Right kidney (tissue), 1 donor: ENCODE results near the gene WWOX.
"Not testable (repeated sequence)": the region's sequence is repeated elsewhere in the genome, so short reads cannot be mapped to it uniquely, and the experiment has no call there.

Experiments used
- DNase-seq: peaks from one replicate; pipeline ENCODE4 v3.0.0-alpha.2; 2016

WWOX gene

DNA sequence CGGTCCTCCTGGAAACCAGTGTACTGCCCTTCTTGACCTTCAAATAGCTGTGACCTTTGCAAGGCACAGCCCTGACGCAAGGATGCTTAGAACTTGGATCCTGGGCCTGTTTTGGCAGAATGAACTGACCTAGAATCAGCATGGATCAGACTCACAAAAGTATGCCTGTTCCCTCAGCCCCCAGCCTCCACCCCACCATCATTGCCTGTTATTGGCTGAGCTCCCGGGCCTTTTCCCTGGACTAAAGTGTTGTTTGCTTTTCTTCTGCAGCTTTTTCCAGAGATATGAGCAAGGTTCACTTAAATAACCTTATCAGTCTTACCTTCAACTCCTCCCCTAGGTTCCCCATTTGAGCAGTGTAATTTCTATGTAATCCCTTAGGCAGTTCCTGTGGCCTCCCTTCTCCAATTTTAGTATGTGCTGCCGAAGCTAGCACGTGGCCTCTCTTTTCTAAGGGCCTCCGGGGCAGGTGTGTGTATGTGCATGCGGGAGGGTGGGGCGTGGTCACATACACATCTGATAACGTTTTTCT lies 1153.7 kb downstream of the WWOX start:
- no peak for DNase-seq

DNA sequence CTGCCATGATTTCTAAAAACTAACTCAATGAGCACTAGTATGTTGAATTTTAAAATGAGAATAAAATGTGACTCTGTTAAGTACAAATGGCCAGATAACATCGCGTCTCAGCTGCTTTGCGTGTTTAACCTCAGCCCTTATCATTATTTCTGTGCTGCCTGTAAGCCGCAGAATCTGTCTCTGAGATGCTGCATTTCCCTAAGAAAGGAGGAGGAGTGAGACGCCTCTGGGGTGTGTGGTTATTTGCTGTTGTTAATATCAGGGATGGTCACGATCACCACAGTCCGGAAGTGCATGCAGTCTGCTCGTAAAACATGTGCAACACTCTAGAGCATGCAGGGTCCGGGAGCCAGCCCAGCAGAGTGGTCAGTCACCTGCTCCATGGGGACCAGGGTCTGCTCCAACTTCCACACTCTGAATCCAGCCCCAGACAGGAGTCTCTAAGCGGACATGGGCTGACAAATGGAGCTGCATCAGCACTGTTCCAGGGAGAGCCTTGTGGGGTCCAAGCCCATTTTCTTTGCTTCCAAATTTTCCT lies 1158.6 kb downstream of the WWOX start:
- no peak for DNase-seq

DNA sequence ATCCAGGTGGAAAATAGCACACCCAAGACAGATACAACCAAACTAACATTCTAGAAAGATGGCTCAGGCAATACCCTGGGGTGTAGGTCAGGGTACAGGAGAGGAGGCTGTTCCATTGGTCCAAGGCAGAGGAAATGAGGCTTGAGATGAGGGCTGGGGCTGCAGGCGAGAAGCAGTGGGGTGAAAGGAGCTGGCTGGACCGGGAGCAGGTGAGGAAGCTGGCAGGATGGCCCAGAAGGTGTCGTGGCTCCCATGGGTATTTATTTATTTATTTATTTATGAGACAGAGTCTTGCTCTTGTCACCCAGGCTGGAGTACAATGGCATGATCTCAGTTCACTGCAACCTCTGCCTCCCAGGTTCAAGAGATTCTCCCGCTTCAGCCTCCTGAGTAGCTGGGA lies 1161.4 kb downstream of the WWOX start:
- DNase-seq = not testable (repeated sequence)

DNA sequence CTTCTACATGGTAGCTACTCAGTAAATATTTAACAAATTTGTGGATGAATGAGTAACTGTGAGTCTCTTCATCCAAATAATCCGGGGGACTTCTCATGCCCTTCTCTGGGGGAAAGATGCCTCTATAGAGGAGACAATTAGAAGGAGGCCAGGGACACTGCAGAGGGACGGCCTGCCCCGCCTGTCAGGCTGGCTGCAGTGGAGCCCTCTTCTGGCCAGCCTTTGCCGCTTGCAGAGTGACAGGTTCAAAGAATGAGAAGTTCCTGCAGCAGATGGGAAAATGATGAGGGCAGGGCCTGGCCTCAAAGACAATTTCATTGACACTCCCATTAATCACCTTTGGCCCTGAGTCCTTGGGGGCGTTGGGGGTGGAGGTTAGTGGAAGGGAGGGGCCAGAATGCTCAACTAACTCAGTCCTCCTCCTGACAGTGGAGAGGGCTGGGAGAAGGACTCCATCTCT lies 1162.1 kb downstream of the WWOX start:
- peak; percentile 29 for DNase-seq

DNA sequence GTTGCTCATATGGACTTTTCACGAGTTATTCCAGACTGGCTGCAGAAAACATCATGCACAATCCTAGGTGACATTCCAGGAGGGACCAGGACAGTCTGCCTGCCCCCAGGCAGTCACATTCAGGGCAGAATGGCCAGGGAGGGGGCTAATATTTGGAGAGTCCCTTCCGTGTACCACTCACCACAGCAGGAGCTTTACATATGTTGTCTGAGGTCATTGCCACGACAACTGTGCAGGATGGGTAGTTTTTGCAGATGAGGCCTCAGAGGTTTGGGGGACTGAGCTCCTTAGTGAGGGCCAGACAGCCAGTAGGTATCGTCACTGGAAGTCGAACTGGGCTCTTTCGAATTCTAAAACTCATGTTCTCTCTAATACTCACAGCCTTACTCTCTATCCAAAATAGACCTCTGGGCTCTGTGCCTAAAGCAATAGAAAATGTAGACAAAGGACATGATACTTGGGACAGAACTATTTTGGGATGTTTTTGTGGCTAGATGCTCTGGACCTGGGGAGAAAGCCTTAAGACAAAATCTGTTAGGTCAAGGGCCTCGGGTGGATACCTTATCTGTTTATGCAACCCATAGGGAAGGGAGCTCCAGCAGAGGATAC lies 1162.6 kb downstream of the WWOX start:
- no peak for DNase-seq
